ENCODE results near the gene VIL1. TPM values are rescaled to one million over a fixed set of nuclear protein-coding genes. Genes with fewer than 3 reads are reported as not detected.

VIL1 gene
- total RNA-seq, 1 experiment from 2014 or later, result 0.18 TPM

- peak; percentile 35 for ATAC-seq
- H3K27me3 ChIP-seq (ENCODE audit: control insufficient read depth, insufficient read depth, low read length), result no peaks in the 10 kb centered on the region
- H3K4me3 ChIP-seq (ENCODE audit: low read depth in 2 of 2, low read length in 2 of 2), result peak overlapping the region; percentile 72 to 76
- DNase-seq (ENCODE audit: low read depth, low spot score), result no peak
- in situ Hi-C loops (cut with HindIII; ENCODE audit: low pct_unique_long_range_greater_than_20kb, low sequenced_read_pairs) (no loop called here), intact Hi-C loops (cut with micrococcal nuclease; ENCODE audit: unreplicated experiment) (no loop called here)
- peak overlapping the region; percentile 99 for H3K27ac ChIP-seq (ENCODE audit: low read length)
- TF ChIP-seq TCF7L2 (IDR thresholded peaks at IDR 0.05; ENCODE audit: low read depth, low read length) (no peak), POLR2AphosphoS5 (IDR thresholded peaks at IDR 0.05; ENCODE audit: low read depth, low read length) (no peak; the same call in 1 of the 2 replicates), CTCF (IDR thresholded peaks at IDR 0.05) (no peak), REST (IDR thresholded peaks at IDR 0.05; ENCODE audit: insufficient read depth in 1 of 2, low read depth in 2 of 2, low read length in 1 of 2) (no peak; a peak in 1 of 4 replicates), SIN3A (IDR thresholded peaks at IDR 0.05; ENCODE audit: borderline replicate concordance, insufficient read depth, low read depth, low read length) (no peak)
- peaks cover 49% of the 10 kb centered on the region for H3K4me1 ChIP-seq (ENCODE audit: control insufficient read depth, insufficient read depth, low read length)
- H3K36me3 ChIP-seq (ENCODE audit: control insufficient read depth, insufficient read depth, low read length), result no peaks in the 10 kb centered on the region; the same call in none of the 2 replicates
- POLR2A ChIA-PET, result no interaction called here
- BruUV-seq (replicated peaks), result TSS peak; percentile 41
- CTCF ChIA-PET, result no interaction called here
- no peaks in the 10 kb centered on the region for H3K9me3 ChIP-seq (ENCODE audit: control insufficient read depth, insufficient read depth, low read depth, low read length)
Measured at GRCh38 chr2:218398437-218399390, 20.2 kb upstream of the VIL1 start.

- in situ Hi-C loops (cut with HindIII; ENCODE audit: low pct_unique_long_range_greater_than_20kb, low sequenced_read_pairs) (no loop called here), intact Hi-C loops (cut with micrococcal nuclease; ENCODE audit: unreplicated experiment) (no loop called here)
- DNase-seq (ENCODE audit: low read depth, low spot score) (no peak), ATAC-seq (peak; percentile 56)
- Histone ChIP-seq H3K9me3 (ENCODE audit: control insufficient read depth, insufficient read depth, low read depth, low read length) (no peaks in the 10 kb centered on the region), H3K36me3 (ENCODE audit: control insufficient read depth, insufficient read depth, low read length) (no peaks in the 10 kb centered on the region; the same call in none of the 2 replicates), H3K4me1 (ENCODE audit: control insufficient read depth, insufficient read depth, low read length) (peaks cover 49% of the 10 kb centered on the region), H3K27ac (ENCODE audit: low read length) (peak within 1 kb of the TSS; percentile 98), H3K27me3 (ENCODE audit: control insufficient read depth, insufficient read depth, low read length) (no peaks in the 10 kb centered on the region), H3K4me3 (ENCODE audit: low read depth in 2 of 2, low read length in 2 of 2) (peak within 1 kb of the TSS; percentile 76 to 78)
- ChIA-PET POLR2A (no interaction called here), CTCF (interaction anchor here (0.6 kb wide), 1 partner anchor 32 kb away, joined by 6 read pairs; no protein-coding TSS in a partner anchor)
- BruUV-seq (replicated peaks), result no TSS peak
- TF ChIP-seq TCF7L2 (IDR thresholded peaks at IDR 0.05; ENCODE audit: low read depth, low read length) (no peak), REST (IDR thresholded peaks at IDR 0.05; ENCODE audit: insufficient read depth in 1 of 2, low read depth in 2 of 2, low read length in 1 of 2) (no peak), SIN3A (IDR thresholded peaks at IDR 0.05; ENCODE audit: borderline replicate concordance, insufficient read depth, low read depth, low read length) (peak; percentile 38; the same call in 1 of the 2 replicates), POLR2AphosphoS5 (IDR thresholded peaks at IDR 0.05; ENCODE audit: low read depth, low read length) (peak; percentile 74), CTCF (IDR thresholded peaks at IDR 0.05) (no peak)
Measured at GRCh38 chr2:218399391-218400166, 19.3 kb upstream of the VIL1 start, which contains the start of gene CTDSP1. CTDSP1 (plus strand) TSS chr2:218399868; CDS start chr2:218400091, 223 bp downstream.
